Measurements from ENCODE around the gene OASL.

OASL gene

DNA sequence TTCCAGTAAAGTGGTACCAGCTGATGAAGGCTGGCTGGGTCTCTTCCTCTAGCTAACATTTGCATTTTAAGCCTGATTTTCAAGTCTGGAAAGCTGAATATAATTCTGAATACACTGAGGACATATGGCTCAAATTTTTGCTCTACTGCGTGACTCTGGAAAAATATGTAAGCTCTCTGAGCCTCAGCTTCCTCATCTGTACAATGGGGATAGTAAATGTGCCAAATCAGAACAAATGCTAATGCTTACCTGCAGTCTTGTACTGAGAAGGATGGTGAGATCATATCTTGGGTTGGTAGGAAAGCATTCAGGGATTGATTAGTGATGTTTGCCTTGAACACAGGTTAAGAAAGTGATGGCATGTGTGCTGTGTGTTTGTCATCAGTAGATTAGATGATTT, 46.1 kb downstream of the OASL start:
- in situ Hi-C loops (cut with HindIII; ENCODE audit: low sequenced_read_pairs), result no loop called here

DNA sequence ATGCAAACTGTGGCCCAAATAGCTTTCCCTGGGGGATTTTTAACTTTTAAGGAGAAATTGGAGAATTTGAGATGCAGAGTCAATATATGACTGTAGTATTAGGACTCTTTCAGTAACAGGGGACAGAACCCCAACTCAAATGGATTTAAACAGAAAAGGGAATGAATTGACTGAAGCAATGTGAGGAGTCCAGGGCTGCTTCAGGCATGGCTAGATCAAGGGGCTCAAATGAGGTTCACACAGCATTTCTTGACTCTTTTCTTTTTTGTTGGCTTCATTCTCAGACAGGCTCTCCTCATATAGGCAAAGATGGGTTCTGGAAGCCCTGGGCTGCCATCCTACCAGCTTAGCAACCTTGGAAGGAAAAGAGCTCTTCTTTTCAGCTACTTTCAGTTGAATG, 47.1 kb downstream of the OASL start:
- in situ Hi-C loops (cut with HindIII; ENCODE audit: low sequenced_read_pairs), result no loop called here

DNA sequence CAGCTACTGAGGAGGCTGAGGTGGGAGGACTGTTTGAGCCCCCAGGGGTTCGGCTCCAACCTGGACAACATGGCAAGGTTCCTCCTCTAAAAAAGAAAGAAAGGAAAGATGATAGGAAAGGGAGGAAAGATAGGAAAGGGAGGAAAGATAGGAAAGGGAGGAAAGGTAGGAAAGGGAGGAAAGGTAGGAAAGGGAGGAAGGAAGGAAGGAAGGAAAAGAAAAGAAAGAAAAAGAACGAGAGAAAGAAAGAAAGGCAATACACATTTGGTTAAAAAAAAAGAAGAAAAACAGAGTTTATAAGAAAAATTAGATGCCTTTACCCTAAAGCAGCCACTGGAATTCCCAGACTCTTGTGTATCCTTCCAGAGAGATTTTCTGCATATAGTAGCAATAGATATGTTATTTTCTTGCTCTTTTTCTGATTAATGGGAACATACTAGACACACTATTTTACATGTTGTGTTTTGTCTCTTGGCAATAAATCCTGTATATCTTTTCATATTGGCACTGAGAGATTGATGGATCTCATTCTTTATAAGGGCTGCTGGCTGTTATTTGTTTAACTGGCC, 48.5 kb downstream of the OASL start:
- in situ Hi-C loops (cut with HindIII; ENCODE audit: low sequenced_read_pairs), result no loop called here

DNA sequence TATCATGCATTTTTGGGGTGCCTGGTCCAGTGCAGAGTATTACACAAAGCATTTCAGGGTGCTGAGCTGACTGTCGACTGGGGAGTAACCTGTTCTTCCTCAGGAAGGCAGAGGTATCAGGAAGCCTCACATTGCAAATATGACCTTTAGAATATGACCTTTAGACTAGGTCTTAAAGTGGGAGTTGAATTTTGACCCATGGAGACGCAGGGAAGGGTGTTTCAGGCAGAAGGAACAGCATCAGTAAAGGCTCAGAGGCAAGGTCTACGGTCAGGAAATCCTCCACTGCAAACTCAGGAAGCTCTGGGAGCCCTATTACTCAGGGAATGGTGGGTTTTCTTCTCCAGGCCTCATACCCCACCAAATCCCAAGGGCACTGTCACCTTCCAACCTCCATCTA, 49.4 kb downstream of the OASL start:
- in situ Hi-C loops (cut with HindIII; ENCODE audit: low sequenced_read_pairs), result no loop called here

DNA sequence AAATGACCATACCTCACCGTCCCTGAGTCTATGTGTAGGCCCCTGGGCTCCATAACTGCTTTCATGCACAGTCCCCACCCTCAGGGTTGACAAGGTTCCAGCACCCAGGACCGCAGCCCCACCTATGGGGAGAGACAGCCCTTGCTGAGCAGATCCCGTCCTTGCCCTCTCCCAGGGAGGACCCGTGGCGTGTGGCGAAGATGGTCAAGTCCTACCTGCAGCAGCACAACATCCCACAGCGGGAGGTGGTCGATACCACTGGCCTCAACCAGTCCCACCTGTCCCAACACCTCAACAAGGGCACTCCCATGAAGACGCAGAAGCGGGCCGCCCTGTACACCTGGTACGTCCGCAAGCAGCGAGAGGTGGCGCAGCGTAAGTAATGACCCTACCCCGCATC, 50.4 kb downstream of the OASL start:
- in situ Hi-C loops (cut with HindIII; ENCODE audit: low sequenced_read_pairs), result no loop called here

DNA sequence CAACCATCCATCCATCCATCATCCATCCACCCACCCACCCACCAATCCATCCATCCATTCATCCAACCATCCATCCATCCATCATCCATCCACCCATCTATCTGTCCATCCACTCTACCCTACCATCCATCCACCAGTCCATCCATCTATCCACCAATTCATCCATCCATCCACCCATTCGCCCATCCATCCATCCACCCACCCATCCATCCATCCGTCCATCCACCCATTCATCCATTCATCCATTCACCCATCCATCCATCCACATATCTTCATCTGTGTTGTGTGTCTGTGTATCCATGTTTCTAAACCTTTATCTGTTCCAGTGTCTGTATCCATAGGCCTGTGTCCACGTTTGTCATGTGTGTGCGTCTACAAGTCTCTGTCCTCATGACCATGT, 50.8 kb downstream of the OASL start:
- in situ Hi-C loops (cut with HindIII; ENCODE audit: low sequenced_read_pairs), result no loop called here

DNA sequence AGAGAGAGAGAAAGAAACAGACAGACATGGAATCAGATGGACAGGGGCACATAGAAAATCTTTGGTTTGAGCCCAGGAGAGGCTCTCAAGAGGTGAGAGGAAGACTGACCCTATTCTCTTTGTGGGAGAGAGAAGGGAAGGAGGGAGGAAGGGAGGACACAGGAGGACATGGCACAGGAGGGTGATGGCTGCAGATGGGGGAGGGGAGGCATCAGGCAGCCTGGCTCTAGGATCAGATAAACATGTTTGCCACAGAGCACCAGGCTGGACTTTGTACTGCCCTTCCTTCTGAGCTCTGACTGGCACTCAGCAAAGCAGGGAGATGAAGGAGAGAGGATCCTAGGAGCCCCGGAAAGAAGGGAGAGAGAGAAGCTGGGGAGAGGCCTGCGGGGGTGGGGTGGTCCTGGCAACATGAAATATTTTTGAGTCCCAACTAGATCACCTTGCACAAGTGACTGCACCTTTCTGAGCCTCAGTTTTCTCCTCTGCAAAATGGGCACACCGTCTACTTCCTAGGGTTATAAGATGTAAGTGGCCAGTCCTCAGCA, 54.6 kb downstream of the OASL start:
- in situ Hi-C loops (cut with HindIII; ENCODE audit: low sequenced_read_pairs), result no loop called here

DNA sequence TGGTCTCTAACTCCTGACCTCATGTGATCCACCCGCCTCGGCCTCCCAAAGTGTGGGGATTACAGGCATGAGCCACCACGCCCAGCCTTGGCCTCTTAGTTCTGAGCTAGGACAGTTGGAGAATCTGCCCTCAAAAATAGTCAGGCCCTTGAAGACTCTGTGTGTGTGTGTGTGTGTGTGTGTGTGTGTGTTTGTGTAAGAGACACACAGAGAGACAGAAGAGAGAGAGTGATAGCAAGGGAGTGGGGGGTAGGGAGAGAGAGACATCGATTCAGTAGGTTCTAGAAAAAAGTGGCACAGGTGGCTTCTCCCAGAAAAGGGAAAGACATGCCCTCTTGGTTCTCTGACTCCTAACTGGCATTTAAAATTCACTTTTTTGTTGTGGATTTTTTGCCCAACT, 55.3 kb downstream of the OASL start:
- in situ Hi-C loops (cut with HindIII; ENCODE audit: low sequenced_read_pairs), result no loop called here

DNA sequence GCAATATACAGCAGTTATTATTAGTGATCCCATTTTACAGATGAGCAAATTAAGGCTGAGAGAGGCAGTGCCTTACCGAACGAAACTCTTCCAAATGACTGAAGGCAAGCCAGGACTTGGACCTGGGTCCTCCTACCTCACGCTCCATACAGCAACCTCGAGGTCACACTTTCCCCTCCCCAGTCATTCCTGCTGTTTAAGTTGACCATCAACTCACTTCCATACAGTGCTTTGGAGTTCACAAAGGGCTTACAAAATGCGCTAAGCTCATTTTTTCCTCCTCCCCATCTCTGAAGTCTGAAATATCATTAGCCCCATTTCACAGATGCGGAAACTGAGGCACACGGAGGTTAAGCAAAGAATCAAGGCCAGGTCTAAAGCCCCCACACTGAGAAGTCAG, 56.4 kb downstream of the OASL start:
- in situ Hi-C loops (cut with HindIII; ENCODE audit: low sequenced_read_pairs), result no loop called here

DNA sequence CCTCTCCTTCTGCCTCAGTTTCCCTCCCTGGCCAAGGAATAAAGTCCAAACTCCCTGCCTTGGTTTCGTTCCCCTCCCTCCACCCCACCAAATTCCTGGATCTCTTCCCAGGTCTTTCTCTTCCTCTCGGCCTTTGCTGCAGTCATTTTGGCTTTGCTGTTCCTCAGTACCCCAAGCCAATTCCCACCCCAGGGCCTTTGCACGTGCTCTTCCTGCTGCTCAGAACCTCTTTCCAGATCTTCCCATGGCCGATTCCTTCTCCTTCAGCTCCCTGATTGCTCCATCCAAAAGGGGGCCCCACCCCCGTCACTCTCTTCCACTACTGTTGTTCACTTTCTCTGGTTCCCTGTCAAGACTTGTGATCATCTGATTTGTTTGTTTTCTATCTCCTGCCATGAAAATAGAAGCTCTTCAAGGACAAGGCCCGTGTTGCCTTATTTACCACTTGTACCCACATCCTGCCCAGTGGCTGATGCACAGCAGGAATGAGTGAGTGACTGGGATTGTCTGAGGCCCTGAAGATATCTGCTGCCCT, 57.6 kb downstream of the OASL start:
- in situ Hi-C loops (cut with HindIII; ENCODE audit: low sequenced_read_pairs), result no loop called here

DNA sequence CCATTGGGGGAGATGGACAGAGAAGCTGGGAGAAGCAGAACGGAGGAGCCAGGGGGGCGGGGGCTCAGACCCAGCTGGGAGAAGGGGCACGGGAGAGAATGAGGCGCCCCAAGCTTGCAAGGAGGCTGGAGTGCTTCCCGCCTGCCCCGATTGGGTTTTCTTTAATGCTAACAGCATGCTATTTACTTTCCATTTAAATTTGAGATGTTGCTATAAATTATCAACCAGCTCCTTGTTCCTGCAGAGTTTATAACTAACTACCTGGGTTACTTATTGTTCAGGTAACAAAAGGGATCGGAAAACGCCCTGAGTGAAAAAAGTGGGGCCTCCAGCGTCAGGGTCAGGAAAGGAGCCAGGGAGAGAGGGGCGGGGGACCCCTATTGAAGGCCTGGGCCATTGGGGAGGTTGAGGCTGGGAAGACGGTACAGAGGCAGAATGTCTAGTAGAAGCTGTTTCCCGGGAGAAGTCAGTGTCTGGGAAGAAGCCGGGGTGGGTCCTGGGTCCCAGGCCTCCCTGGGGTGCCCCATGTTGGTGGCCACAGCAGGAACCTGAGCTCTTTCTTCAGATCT, 58.2 kb downstream of the OASL start:
- in situ Hi-C loops (cut with HindIII; ENCODE audit: low sequenced_read_pairs), result no loop called here

DNA sequence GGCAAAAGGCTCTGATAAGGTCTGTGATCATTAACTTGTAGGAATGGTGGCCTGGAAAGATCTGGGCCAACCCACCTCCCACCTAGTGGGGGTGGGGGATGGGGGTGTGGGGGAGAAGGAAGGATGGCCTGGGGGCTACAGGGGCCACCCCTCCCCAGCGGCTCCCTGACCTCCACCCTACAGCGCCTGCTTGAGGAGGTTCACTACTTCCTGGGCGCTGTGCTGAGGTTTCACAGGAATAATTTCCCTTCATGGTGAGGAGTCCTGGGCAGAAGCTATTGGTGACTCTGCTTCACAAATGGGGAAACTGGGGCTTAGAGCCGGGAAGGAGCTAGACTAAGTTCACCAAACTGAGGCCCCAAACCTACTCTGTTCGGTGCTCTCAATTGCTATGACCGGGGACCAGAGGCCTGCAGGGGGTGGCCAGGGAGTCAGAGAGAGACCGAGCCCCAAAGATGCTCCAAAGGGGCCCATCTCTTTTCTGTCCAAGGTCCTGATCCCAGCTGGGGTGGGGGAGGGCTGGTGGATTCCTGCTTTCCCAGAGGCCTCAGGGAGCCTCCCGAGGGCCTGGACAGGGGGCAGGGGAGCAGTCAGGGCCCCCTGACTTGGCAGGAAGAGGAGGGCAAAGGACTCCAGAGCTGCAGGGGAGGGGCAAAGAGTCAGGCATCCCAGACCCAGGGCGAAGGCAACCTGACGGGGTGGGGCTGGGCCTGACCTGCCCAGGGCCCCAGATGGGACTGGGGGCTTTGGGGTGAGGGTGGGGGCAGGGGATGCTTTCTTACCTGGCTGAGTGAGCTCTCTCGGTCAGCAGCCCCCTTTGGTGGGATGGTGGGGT, 59.0 kb downstream of the OASL start:
- in situ Hi-C loops (cut with HindIII; ENCODE audit: low sequenced_read_pairs), result no loop called here

DNA sequence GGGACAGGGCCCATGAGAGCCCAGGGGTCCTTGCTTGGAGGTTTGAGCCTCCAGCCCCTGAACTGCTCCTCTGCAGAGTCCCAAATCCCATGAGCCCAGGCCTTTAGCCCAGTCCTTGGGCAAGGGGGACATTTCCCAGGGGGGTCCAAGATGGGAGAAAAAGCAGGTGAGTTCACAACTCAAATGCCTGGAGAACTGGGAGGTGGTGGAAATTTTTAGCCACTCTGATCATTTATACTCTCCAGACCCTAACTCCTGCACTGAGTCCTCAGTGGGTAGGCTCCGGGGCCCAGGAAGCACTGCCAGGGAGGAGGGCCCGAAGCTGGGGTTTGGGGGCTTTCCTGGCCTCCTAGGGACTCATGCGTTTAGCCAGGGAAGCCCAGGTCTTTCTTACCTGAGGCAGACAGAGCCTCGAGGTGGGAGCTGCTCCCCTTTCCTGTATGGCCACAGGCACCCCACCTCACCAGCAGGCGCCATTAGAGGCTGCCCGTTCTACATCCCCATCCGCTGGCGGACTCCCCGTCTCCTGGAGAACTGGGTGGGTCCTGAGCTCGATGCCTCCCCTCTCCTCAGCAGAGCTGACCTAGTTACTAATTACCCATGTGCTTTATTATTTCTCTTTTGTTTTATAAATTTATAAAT, 59.7 kb downstream of the OASL start:
- in situ Hi-C loops (cut with HindIII; ENCODE audit: low sequenced_read_pairs), result no loop called here

DNA sequence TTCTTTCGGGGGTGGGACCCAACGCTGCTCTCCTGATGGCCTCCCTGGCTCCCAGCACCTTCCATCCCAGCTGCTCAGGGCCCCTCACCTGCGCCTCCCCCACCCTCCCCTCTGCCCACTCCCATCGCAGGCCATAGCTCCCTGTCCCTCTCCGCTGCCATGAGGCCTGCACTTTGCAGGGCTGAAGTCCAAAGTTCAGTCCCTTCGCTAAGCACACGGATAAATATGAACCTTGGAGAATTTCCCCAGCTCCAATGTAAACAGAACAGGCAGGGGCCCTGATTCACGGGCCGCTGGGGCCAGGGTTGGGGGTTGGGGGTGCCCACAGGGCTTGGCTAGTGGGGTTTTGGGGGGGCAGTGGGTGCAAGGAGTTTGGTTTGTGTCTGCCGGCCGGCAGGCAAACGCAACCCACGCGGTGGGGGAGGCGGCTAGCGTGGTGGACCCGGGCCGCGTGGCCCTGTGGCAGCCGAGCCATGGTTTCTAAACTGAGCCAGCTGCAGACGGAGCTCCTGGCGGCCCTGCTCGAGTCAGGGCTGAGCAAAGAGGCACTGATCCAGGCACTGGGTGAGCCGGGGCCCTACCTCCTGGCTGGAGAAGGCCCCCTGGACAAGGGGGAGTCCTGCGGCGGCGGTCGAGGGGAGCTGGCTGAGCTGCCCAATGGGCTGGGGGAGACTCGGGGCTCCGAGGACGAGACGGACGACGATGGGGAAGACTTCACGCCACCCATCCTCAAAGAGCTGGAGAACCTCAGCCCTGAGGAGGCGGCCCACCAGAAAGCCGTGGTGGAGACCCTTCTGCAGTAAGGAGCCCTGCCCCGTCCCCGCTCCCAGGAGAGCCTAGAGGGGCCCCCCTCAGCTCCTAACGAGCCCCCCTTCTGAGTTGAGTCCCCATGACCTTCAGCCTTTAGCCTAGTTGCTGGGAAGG, 60.5 kb downstream of the OASL start, which contains the start of gene HNF1A:
Gene HNF1A, plus strand, starts transcription at position 248 of the 924 bp plus-strand sequence. Its CDS starts 226 bp downstream, at position 474.
- in situ Hi-C loops (cut with HindIII; ENCODE audit: low sequenced_read_pairs), result no loop called here

DNA sequence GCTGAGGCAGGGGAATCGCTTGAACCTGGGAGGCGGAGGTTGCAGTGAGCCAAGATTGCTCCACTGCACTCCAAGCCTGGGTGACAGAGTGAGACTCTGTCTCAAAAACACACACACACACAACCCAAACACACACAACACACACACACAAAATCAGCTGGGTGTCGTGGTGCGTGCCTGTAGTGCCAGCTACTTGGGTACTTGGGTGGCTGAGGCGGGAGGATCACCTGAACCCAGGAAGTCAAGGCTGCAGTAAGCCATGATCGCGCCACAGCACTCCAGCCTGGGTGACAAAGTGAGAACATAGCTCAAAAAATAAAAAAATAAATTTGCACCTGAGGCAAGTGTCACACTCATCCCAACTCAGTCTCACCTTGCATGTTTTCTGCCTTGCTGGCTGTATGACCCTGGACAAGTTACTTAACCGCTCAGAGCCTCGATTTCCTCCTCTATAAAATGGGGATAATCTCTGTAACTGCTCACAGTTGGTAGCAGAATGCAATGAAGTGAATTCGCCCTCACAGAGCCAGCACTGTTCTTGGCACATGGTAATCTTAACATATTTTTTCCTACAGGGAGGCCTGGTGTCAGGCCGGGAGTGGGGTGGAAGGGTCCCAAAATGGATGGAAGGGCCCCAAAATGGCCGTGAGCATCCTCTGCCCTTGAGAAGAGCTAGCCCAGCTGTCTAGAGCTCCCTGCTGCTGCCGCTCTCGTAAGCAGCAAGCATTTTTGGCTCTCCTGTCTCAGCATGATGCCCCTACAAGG, 61.3 kb downstream of the OASL start:
- in situ Hi-C loops (cut with HindIII; ENCODE audit: low sequenced_read_pairs), result no loop called here

DNA sequence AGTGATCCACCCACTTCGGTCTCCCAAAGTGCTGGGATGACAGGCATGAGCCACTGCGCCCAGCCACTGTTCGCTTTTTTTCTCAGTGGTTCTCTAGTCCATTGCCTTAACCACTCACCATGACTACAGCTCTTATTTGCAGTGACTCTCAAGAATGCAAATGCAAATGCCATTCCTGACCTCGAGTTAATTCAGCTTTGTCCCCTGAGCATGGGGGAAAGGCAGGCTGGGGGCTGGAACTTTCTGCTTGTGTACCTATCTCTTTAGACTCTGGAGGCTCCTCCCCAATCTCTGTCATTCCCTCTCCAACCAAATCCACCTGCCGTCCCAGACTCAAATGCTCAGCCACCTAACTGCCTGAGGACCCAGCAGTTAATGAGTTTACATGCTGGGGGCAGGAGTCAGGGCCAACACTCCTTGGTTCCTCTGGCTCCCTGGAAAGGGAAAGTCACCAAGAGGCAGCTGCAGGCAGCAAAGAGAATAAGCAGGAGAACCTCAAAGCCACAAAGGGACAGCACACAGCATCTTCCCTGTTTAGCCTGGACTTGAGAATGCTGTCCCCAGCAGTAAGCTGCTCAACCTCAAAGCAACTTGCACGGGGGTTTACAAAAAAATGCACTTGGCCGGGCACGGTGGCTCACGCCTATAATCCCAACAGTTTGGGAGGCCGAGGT, 66.0 kb downstream of the OASL start:
- in situ Hi-C loops (cut with HindIII; ENCODE audit: low sequenced_read_pairs), result no loop called here

DNA sequence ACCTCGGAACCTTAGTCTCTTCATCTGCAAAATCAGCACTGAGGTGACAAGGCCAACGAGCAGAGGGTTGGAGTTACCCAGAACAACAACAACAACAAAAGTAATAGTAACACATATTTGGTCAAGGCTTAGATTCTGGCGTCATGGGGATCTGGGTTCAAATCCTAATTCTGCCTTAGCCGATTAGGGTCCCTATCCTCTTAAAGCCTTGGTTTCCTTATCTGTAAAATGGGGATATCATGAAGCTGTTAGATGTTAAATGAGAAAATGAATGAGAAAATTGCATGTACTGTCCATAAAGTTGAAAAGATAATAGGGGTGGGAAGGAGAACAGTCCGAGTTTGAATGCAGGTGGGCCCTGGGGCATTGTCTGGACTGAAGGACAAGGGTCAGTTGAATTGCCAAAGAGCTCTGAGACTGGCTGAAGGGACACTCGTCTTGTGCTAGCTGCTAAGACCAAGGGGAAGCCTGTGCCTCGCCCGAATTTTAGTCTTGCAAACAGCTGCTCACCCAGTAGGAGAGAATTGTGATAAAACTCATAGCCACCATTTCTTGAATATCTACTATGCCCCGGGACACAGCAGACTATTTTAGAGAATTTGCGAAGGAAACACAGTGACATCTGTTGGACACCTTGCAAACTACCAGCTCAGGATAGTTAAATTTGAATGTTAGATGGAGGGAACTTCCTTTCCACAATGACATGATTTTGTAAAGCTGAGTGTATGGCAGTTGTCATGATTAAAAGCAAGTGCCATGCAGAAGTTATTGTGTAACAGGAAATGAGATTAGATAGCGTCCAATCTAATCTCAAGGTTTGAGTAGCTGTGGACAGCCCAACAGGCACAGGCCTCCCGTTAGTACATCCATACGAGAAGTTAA, 67.5 kb downstream of the OASL start:
- in situ Hi-C loops (cut with HindIII; ENCODE audit: low sequenced_read_pairs), result no loop called here

DNA sequence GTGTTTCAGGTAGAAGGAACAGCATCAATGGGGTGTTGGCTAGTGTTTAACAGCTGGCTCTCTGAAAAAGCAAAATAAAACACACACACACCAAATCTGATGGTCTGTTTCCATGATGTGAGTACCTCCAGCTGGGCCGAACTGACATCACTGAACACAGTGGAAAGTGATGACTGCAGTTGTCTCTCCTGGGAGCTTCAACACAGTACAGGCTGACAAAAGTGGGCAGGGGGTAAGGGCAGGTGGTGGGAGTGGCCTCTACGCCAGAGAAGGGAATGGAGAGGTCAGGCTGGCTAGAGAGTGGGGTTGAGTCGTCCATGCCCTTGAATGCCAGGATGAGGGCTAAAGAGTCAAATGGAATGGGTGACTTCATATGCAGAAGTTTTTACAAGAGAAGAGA, 68.7 kb downstream of the OASL start:
- in situ Hi-C loops (cut with HindIII; ENCODE audit: low sequenced_read_pairs), result no loop called here
